Stimulated activated CD8-positive, alpha-beta memory T cell treated with anti-CD3 and anti-CD28 coated beads, Interleukin-7, amount 100 ng/mL, for 48 hours (primary cell): ENCODE data around the gene PHACTR3.

Source experiments
- DNase-seq, 2 donors: peaks; one replicate each; pipeline ENCODE4 v3.0.0-alpha.2; 2020; ENCODE audit warnings: low read depth in 1 of 2; ENCODE audit errors: extremely low read depth in 1 of 2

The PHACTR3 gene

DNA sequence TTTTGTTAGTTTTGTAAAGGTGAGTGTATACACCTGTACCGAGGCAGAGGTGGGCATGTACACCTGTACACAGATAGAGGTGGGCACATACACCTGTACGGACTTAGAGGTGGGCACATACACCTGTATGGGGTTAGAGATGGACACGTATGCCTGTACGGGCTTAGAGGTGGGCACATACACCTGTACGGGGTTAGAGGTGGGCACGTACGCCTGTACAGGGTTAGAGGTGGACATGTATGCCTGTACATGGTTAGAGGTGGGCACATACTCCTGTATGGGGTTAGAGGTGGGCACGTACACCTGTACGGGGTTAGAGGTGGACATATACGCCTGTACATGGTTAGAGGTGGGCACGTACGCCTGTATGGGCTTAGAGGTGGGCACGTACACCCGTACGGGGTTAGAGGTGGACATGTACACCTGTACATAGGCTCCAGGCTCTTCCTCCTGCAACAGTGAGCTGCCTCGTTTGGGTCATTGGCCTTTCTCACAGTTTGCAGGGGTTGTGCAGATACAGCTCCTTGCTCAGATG lies 63.7 kb downstream of the PHACTR3 start:
- DNase-seq, result no peak

DNA sequence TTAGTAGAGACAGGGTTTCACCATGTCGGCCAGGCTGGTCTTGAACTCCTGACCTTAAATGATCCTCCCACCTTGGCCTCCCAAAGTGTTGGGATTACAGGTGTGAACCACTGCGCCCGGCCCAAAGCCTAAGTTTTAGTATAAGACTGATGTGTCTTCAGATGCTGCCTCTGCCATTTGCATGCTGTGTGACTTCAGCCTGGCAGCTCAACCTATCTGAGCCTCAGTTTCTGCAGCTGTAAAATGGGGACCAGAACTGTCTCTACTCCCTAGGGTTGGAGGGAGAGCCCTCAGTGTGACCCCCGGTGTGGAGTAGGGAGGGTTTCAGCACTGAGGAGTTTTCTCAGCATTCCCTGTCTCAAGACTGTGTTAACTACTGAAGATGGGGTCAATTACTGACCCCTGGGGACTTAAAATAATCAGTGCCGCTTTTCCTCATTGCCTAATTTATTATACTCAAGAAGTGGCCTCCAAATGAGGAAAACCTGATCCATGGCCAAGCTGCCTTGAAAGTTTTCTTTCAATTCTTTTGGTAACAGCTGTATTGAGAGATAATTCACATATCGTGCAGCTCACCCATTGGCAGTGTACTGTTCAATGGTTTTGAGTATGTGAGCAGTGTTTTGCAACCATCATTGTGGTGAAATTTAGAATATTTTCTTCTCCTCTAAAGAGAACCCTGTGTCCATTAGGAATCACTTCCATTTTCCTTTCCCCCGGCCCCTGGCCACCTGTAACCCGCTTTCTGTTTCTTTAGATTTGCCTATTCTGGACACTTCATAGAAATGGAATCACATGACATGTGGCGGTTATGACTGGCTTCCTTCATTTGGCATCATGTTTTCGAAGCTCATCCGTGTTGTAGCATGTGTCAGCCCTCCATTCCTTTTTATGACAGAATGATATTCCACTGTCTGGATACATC lies 64.8 kb downstream of the PHACTR3 start:
- no peak for DNase-seq

DNA sequence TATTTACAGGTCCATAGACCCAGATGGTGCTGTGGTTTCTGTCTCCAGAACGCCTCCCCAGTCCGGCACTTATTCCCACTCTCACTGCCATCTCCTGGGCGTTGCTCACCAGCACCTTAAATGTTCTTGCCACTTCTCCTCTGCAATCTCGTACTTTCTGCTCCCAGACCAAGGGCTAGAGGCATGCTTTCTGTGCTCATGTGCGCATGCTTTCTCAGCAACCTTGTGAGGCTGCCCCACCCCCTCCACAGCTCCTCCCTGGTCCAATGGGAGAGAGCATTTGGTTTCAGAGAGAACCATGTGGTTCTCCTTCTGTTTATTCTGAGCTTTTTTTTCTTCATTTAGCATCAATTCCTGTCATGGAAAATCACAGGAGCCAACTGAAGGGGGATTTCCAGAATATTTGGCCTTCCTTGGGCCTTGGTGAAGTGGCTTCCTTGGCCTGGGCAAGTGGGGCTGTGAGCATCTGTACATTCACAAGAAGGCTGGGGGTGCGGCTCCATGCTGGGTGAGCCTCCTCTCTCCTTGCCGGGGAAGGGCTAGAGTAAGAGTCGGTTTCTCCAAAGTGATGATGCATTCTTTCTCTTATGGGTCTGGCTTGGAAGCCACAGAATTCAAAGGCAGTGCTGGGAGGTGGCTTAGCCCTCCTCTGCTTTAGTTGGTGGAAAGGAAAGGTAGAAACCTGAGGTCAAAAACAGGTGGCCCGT lies 66.6 kb downstream of the PHACTR3 start:
- DNase-seq, result no peak

DNA sequence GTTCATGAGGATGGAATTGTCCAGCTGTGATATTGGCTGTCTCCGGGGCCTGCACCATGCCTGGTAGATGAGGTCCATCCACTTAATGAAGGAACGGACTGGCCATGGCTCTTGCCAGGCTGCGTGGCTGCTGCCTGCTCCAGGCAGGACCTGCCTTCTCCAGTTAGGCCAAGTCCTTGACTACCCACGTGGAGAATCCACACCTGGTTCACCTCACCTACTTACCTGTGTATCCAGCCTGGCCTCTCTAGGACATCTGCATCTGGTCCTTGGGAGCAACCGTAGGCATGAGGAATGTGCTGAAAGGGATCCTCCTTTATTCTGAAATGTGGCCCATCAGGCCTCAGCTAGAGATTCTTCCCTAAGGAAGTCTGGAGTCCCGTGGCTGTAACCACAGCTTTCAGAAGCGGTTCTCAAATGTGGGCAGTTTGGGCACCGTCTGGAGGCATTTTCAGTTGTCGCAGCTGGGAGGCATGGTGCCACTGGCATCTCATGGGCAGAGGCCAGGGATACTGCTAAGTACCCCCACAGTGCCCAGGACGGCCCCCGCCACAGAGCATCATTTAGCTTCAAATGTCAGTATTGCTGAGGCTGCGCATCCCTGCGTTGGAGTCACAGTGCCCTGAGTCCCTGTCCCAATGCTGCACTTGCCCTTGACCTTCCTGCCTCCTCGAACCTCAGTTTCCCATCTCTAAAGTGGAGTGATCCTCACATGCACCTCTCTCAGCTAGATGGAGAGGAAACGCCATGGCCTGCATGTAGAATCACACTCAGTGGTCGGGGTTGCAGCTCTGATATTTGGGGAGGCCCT lies 67.5 kb downstream of the PHACTR3 start:
- no peak for DNase-seq

DNA sequence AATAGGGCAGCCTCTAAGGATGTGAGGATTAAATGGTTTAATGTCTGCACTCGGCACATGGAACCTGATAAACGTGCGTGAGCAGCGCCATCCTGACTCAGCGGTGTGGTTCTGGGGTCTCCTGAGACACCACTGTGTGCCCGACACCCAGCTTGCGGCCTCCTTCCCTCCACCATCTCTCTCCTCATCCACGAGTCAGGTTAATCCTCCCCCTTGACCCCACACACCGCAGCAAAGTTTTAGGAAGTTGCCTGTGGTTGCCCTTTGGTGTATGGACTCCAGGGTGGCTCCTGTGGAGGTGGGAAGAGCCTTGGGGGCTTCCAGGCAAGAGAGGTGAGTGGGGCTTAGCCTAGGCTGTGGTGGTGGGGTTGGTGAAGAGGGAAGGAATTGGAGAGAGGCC lies 68.2 kb downstream of the PHACTR3 start:
- no peak for DNase-seq

DNA sequence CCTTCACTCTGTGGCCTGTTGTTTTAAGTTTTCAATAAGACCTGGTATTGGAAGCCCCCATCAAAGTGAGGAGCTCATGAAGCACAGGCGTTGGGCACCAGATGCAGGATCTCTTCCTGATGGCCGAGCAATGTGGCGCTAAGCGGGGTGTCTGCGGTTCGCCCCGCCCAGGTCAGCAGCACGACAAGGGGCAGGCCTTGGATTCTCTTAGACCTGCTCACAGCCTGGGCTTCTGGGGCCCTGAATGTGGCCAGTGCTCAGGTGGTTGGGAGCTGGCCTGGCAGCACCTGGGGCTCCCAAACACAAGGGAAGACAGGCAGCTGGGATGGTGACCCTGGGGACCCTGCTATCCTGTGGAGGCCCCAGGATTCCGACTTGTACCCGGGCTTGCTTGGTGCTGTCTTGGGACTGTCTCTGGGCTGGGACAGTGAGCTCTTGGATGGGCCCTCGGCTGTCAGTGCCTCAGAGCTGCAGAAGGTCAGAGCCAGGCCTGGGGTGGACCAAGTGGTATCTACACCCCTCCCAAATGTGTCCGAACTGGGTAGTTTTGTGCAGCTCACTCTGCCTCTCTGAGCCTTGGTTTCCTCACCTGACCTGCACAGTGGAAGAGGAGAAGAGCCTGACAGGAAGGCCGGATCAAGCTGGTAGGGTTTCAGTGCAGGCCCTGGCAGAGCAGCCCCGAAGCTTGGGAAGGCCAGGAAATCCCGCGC lies 69.1 kb downstream of the PHACTR3 start:
- DNase-seq, result no peak

DNA sequence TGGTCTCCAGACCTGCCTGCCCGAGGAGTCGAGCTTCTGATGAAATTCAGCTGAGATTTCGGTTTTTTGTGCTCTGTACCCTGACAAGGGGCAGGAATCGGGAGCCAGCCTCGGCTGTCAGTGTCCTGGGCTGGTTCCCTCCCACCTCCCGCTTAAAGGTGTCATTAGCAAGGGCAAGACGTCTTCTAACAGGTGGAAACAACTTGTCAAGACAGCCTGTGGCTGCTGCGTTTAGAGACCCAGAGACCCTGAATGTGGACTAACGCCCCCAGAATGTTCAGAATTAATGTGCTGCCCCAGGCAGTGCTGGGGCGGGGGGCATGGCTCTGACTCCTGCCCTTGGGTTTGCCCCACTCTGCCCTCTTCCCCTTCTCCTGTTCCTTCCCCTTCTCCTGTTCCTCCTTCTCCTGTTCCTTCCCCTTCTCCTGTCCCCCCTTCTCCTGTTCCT lies 69.7 kb downstream of the PHACTR3 start:
- no peak for DNase-seq

DNA sequence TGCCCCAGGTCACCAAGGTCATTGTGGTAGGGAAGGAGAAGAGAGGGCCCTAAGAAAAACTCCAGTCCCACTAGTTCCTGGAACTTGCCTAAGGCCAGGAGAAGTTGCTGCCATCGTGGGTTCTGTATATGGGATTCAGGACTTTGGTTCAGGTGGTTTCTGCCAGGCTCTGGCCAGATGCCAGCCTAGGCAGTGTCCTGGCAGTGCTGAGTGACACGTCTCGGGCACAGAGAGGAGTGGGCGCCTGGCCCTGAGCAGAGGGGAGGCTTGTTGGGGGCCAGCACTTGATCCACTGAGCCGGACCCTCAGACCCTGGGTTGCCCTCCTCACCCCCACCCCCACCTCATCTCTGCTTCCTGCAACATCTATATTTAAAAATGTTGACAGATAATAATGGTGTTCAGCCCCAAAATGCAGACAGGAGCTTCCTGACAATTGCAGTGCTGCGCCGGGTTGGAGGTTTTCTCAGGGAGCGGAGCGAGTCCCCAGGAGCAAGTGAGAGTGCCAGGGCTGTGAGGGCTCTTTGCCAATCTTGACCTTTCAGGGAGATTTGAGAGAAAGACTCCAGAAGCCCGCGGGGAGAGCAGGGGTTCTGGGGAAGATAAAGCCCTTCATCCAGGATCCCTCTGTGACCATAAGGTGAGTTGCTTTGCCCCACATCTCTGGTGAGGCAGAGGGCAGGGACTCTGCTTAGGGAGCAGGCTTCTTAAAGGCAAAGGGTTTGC lies 71.9 kb downstream of the PHACTR3 start:
- DNase-seq, result no peak

DNA sequence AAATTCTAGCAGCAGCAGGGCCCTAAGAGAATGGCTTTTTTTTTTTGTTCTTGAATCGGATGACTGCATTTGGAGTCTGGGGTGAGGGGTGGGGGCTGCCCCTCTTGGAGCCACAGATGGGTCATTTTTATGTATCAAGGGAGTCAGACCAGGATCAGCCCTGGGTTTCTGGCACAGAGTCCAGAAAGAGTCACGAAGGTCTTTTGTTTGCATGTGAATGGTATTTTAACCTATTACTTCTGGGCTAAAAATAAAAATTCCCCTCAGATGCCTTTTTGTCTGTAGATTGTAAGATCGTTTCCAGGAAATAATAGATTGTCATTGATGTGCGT lies 72.5 kb downstream of the PHACTR3 start:
- DNase-seq, result no peak

DNA sequence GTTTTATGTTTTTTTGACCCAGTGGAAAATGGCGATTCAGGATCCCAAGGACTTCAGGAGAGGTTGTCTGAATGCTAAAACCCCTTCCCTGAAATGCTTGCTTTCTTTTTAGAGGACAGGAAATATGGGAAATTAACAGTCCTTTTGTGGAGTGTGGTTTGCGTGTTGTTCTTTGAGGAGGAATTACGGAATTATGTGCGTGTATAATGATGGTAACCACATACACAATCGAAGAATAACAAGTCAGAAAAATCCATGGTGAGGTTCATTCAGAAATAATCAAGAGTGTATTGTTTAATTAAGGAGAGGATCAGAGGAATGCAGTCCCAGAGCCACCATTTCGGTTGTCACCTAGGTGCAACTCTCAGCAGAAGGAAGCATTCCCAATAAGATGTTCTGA lies 73.2 kb downstream of the PHACTR3 start:
- no peak for DNase-seq

DNA sequence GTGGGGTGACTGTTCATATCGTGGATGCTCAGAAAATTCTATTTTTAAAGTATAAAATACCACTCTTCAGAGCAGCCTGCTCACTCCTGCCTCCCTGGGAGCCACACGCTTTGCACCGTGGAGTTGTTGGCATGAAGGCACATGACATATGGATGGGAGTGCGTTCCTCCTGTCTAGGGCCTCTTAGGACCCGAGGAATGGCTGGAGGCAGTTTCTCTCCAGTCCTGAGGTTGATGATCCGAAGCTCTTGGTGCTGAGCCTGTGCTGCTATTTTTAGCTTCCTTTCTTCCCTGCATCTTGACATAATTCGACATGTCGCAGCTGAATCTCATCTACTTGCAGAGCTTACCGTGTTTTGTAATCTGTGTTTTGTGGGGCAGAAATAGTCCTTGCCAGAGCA lies 73.9 kb downstream of the PHACTR3 start:
- no peak for DNase-seq

DNA sequence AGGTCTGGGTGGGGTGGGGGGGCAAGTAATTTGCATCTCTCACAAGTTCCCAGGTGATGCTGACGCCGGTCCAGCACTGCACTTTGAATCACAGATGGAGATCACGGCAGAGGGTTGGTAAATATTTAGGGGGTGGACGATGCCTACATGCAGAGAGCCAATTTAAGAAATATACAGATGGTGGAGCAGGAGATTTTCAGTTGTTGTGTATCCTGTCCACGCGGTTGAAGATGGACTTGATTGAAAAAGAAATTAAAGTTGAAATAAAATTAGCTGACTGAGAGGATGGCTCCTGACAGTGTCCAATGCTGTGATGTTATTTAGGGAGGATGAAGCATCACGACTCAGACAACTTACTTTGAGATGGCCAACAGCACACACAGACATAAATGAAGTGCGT lies 74.6 kb downstream of the PHACTR3 start:
- DNase-seq, result no peak

DNA sequence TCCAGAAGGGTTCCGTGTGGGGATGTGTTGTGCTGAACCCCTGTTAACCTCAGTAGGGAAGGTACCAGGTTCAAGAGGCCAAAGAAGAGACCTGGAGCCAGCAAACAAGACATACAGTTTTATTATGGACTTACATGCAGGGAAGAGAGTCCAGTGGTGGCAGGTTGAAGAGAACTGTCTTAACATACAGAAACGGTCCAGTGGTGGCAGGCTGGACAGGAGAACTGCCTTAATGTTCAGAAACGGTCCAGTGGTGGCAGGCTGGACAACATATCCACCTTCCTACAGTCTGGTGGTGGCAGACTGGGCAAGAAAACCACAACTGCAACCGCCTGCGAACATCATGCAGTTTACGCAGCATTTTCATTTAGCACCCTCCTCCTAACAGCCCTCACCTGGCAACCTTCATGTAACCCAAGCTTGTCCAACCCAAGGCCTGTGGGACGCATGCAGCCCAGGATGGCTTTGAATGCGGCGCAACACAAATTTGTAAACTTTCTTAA lies 75.9 kb downstream of the PHACTR3 start:
- no peak for DNase-seq

DNA sequence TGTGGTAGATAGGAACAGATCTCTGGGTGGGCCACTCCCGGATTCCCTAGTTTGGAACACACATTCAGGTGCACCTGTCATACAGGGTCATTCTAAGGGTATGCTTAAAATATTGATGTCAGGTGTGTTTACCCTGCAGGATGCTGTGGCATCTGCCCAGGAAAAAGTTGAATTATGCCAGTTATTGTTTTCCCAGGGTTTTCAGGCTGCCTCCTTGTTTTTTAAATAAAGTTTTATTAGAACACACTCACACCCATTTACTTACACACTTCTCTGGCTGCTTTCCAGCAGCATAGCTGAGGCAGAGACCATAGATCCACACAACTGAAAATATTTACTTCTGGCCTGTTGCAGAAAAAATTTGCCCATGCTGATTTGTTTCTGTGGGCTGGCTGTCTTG lies 76.5 kb downstream of the PHACTR3 start:
- no peak for DNase-seq

DNA sequence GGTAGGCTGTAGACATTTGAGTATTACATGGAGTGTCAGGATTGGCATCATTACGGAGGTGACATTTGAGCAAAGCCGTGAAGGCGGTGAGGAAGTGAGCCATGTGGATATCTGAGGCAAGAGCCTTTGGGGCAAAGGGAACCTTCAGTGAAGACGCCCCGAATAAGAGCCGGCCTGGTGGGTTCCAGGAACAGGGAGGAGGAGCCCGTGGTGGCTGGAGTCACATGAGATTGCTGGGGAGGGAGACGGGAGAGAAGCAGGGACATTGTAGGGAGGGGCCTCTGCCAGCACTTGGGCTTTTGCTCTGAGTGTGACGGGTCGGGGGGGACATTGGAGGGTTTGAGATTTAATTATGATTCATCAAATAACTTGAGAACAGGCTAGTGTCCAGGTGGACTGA lies 78.3 kb downstream of the PHACTR3 start:
- DNase-seq, result no peak

DNA sequence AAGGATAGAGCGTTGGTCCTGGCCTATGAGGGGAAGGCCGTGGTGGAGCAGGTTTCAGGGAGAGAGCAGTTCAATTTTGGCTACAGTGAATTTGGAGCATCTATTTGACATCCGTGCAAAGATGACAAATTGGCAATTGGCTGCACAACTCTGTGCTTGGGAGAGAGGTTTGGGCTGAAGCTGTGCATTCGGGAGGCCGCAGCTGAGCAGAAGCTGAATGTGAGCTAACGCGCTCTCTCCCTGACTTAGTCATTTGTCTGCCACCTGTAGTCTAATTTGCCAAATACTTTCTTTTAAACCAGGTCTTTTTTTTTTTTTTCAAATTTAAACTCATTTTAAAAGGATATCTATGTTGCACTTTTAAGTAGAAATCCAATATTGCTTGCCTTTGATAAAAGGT lies 78.8 kb downstream of the PHACTR3 start:
- no peak for DNase-seq

DNA sequence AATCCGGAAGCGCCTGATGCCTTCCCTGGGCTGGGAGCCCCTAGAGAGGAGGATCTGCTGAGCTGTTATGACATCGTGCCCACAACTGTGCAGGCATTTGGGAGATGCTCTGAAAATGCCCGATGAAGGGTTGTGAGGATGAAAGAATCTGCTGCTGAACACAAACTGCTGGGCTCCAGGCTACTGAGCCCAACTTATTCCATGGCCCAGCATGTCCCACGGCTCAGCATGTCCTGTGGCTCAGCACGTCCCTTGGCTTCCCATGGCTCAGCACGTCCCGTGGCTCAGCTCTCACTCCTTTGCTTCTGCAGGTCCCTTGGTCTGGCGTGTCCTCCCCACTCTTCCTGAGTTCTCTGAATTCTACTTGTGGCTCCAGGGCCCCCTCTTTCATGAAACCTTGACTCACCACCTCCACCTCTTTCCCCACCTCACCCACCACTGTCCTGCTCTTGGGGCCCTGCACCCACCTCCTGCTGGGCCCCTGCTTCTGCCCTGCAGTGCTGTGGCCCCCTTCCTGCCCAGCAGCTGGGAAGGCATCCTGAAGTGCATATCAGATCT lies 80.4 kb downstream of the PHACTR3 start:
- no peak for DNase-seq

DNA sequence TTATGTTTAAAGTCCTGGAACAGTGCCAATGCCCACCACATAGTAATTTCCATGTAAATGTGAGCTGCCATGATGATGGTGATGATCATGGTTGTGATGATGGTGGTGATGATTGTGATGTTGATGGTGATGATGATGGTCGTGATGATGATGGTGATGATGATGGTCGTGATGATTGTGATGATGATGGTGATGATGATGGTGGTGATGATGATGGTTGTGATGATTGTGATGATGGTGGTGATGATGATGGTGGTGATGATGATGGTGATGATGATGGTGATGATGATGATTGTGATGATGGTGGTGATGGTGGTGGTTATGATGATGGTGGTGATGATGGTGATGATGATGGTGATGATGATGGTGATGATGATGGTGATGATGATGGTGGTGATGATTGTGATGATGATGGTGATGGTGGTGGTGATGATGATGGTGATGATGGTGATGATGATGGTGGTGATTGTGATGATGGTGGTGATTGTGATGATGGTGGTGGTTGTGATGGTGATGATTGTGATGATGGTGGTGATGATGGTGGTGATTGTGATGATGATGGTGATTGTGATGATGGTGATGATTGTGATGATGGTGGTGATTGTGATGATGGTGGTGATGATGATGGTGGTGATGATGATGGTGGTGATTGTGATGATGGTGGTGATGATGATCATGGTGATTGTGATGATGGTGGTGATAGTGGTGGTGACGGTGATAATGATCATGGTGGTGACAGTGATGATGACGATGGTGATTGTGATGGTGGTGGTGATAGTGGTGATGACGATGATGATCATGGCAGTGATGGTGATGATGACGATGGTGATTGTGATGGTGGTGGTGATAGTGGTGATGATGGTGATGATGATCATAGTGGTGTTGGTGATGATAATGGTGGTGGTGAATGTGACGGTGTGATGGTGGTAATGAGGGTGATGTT lies 82.3 kb downstream of the PHACTR3 start:
- DNase-seq, result no peak
